SK-N-SH (cell line): Measurements from ENCODE around the gene AKAP10. TPM values are rescaled to one million over a fixed set of nuclear protein-coding genes. Genes with fewer than 3 reads are reported as not detected.

Experiments used
- CTCF ChIA-PET: fragments of 300-600, 350-600 bp; formaldehyde crosslinking; extraction: SDS; loops from one replicate; lab custom pipeline; 2021; lab: Yijun Ruan, JAX
- POLR2A ChIA-PET: fragments of 350-600 bp; sonication (Branson Sonifier 250); formaldehyde crosslinking; extraction: SDS; loops from one replicate; lab custom pipeline; 2020; ENCODE audit warnings: antibody characterized with exemption, inconsistent platforms; lab: Yijun Ruan, JAX
- DNase-seq: peaks from one replicate; pipeline ENCODE4 v3.0.0; 2012
- H2AFZ ChIP-seq: fragments of 200-600 bp; sonication (generic); 2 replicates; pipeline ENCODE4 v1.8.1; 2016; ENCODE audit warnings: antibody characterized with exemption, mild to moderate bottlenecking, low read depth
- H3F3A ChIP-seq: fragments of 200-600 bp; sonication (generic); replicated peaks from 2 replicates; pipeline ENCODE3; 2016; ENCODE audit warnings: antibody characterized with exemption, mild to moderate bottlenecking; ENCODE audit not compliant: insufficient read depth
- H3K27ac ChIP-seq, 2 experiments: fragments of 200-500 bp in 1 of 2; fragments of 200-600 bp in 1 of 2; sonication (Bioruptor generic) in 1 of 2; sonication (generic), shearing (Covaris generic) in 1 of 2; 2 replicates each; pipeline versions ENCODE4 v1.5.1 to v1.6.1; 2014 to 2016; ENCODE audit warnings: low read depth in 2 of 2, inconsistent platforms in 1 of 2, low read length in 1 of 2, mild to moderate bottlenecking in 1 of 2, mixed read lengths in 1 of 2
- H3K27me3 ChIP-seq: fragments of 200-600 bp; sonication (generic), shearing (Covaris generic); 2 replicates; pipeline ENCODE4 v1.6.1; 2016; ENCODE audit warnings: mixed run types; ENCODE audit not compliant: insufficient read depth
- H3K36me3 ChIP-seq, 2 experiments: fragments of 200-500 bp in 1 of 2; fragments of 200-600 bp in 1 of 2; sonication (Bioruptor generic) in 1 of 2; sonication (generic) in 1 of 2; replicated peaks in 1 of 2; 2 replicates each; pipeline versions ENCODE3 to v1.5.1; 2014 to 2016; ENCODE audit warnings: low read length in 1 of 2, mild to moderate bottlenecking in 1 of 2; ENCODE audit not compliant: insufficient read depth in 2 of 2, control insufficient read depth in 1 of 2
- H3K4me1 ChIP-seq, 2 experiments: fragments of 200-500 bp in 1 of 2; fragments of 200-600 bp in 1 of 2; sonication (Bioruptor generic) in 1 of 2; sonication (generic), shearing (Covaris generic) in 1 of 2; 2 replicates each; pipeline versions ENCODE4 v1.5.1 to v1.6.1; 2014 to 2016; ENCODE audit warnings: low read depth in 1 of 2, low read length in 1 of 2, mixed run types in 1 of 2; ENCODE audit not compliant: insufficient read depth in 2 of 2, control insufficient read depth in 1 of 2
- H3K4me2 ChIP-seq: fragments of 200-600 bp; sonication (generic), shearing (Covaris generic); 2 replicates; pipeline ENCODE4 v1.6.1; 2017; ENCODE audit warnings: mixed run types
- H3K4me3 ChIP-seq, 2 experiments: fragments of 200-500 bp in 1 of 2; fragments of 200-600 bp in 1 of 2; sonication (Bioruptor generic) in 1 of 2; sonication (generic), shearing (Covaris generic) in 1 of 2; 2 replicates each; pipeline versions ENCODE4 v1.5.1 to v1.8.1; 2014 to 2016; ENCODE audit warnings: low read depth in 2 of 2, inconsistent platforms in 1 of 2, low read length in 1 of 2, mild to moderate bottlenecking in 1 of 2, mixed read lengths in 1 of 2, moderate library complexity in 1 of 2
- H3K79me2 ChIP-seq: fragments of 200-600 bp; sonication (generic); 2 replicates; pipeline ENCODE4 v1.8.1; 2017; ENCODE audit warnings: mild to moderate bottlenecking; ENCODE audit not compliant: insufficient read depth
- H3K9ac ChIP-seq: fragments of 200-600 bp; sonication (generic); 2 replicates; pipeline ENCODE4 v1.6.1; 2017; ENCODE audit warnings: mixed run types
- H3K9me2 ChIP-seq: fragments of 200-600 bp; sonication (generic); 2 replicates; pipeline ENCODE4 v1.6.1; 2017; ENCODE audit warnings: mixed run types
- H3K9me3 ChIP-seq: fragments of 200-600 bp; sonication (generic); 2 replicates; pipeline ENCODE4 v1.6.1; 2017; ENCODE audit warnings: mixed run types, mild to moderate bottlenecking, moderate library complexity
- H4K20me1 ChIP-seq: fragments of 200-600 bp; sonication (generic); 2 replicates; pipeline ENCODE4 v1.6.1; 2017; ENCODE audit warnings: mild to moderate bottlenecking, mixed run types; ENCODE audit not compliant: insufficient read depth
- MEF2A ChIP-seq: IDR thresholded peaks from 2 replicates; pipeline ENCODE4 v1.4.0; 2012; ENCODE audit warnings: low read depth, borderline replicate concordance
- RAD21 ChIP-seq: IDR thresholded peaks from 2 replicates; pipeline ENCODE4 v1.6.1; 2012; ENCODE audit warnings: mild to moderate bottlenecking, low read length
- RCOR1 ChIP-seq: fragments of 150-350 bp; IDR thresholded peaks from 2 replicates; pipeline ENCODE4 v1.6.1; 2017; ENCODE audit warnings: antibody characterized with exemption, low read length
- RFX5 ChIP-seq: IDR thresholded peaks from 2 replicates; pipeline ENCODE4 v1.6.1; 2012; ENCODE audit warnings: mild to moderate bottlenecking, improper control_type of control experiment, low read length
- SMC3 ChIP-seq: IDR thresholded peaks from 2 replicates; pipeline ENCODE4 v1.6.1; 2012; ENCODE audit warnings: low read depth, low read length, improper control_type of control experiment
- TCF12 ChIP-seq: IDR thresholded peaks from 2 replicates; pipeline ENCODE4 v1.4.0; 2012
- WGBS: methylation state at CpG from one replicate; pipeline ENCODE4 v1.1.6; 2017; ENCODE audit warnings: low lambda C conversion rate; 5-methylcytosine and 5-hydroxymethylcytosine counted together
- polyA plus RNA-seq, 3 experiments: library from polyadenylated mRNA; depleted of rRNA; stranded (reverse); fragments of >200 nt; gene quantifications; 2 replicates each; pipeline ENCODE4 v1.2.3, GENCODE V29; 2012
- TF ChIP-seq, protein P1 (sequence below): IDR thresholded peaks from 2 replicates; pipeline ENCODE4 v1.6.1; 2012; ENCODE audit warnings: mild to moderate bottlenecking, low read depth, low read length, moderate library complexity
- TF ChIP-seq, protein P2 (sequence below): fragments of 200-600 bp; sonication (generic); IDR thresholded peaks from 2 replicates; pipeline ENCODE4 v1.6.1; 2017; ENCODE audit warnings: antibody characterized with exemption, mild to moderate bottlenecking, moderate library complexity

The AKAP10 gene
- polyA plus RNA-seq, 1 of the 3 experiments (the other 2 are of a cell fraction) = 12.7 TPM

DNA sequence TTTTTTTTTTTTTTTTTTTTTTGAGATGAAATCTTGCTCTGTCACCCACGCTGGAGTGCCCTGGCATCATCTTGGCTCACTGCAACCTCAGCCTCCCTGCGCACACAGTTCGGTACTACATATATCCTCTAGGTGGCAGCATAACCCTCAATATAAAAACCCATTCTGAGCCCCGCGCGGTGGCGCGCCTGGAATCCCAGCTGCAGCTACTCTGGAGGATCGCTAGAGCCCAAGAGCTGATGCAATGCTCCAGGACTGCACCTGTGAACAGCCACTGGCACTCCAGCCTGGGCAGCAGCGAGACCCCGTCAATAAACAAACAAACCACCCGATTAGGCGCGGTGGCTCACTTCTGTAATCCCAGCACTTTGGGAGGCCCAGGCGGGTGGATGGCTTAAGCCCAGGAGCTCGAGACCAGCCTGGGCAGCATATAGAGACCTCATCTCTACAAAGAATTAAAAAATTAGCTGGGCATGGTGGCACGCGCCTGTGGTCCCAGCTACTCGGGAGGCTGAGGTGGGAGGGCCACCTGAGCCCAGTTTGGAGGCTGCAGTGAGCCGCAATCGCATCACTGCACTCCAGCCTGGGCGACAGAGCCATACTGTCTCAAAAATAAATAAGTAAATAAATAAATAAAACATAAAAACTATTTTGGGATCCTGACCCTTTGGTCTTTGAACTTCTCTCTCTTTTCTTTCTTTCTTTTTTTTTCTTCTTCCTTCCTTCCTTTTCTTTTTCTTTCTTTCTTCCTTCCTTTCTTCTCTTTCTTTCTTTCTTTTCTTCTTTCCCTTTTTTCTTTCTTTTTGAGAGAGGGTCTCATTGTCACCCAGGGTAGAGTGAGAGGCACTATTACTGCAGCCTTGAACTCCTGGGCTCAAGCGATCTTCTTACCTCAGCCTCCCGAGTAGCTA lies 15.4 kb upstream of the AKAP10 start:
- Histone ChIP-seq H3K9me2 (no peaks in the 10 kb centered on the region), H3K4me1 (no peaks in the 10 kb centered on the region), H4K20me1 (no peaks in the 10 kb centered on the region), H3F3A (no peaks in the 10 kb centered on the region), H3K9ac (no peak overlapping the region), H3K4me2 (peak overlapping the region; percentile 60), H3K27me3 (no peaks in the 10 kb centered on the region), H3K36me3 (no peaks in the 10 kb centered on the region), H3K27ac (no peak overlapping the region), H3K4me3 (peak overlapping the region; percentile 9 to 40; a peak in 1 of 4 replicates), H3K79me2 (no peaks in the 10 kb centered on the region), H2AFZ (peak overlapping the region; percentile 64; the same call in 1 of the 2 replicates), H3K9me3 (no peaks in the 10 kb centered on the region)
- WGBS = 27% methylated on average over 16 of the region's 24 CpGs
- TF ChIP-seq, protein P1, sequence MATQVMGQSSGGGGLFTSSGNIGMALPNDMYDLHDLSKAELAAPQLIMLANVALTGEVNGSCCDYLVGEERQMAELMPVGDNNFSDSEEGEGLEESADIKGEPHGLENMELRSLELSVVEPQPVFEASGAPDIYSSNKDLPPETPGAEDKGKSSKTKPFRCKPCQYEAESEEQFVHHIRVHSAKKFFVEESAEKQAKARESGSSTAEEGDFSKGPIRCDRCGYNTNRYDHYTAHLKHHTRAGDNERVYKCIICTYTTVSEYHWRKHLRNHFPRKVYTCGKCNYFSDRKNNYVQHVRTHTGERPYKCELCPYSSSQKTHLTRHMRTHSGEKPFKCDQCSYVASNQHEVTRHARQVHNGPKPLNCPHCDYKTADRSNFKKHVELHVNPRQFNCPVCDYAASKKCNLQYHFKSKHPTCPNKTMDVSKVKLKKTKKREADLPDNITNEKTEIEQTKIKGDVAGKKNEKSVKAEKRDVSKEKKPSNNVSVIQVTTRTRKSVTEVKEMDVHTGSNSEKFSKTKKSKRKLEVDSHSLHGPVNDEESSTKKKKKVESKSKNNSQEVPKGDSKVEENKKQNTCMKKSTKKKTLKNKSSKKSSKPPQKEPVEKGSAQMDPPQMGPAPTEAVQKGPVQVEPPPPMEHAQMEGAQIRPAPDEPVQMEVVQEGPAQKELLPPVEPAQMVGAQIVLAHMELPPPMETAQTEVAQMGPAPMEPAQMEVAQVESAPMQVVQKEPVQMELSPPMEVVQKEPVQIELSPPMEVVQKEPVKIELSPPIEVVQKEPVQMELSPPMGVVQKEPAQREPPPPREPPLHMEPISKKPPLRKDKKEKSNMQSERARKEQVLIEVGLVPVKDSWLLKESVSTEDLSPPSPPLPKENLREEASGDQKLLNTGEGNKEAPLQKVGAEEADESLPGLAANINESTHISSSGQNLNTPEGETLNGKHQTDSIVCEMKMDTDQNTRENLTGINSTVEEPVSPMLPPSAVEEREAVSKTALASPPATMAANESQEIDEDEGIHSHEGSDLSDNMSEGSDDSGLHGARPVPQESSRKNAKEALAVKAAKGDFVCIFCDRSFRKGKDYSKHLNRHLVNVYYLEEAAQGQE = 0 out of 2 replicates have a peak, but pooled peaks have one; percentile 35
- TF ChIP-seq RFX5 (peak; percentile 37; the same call in 1 of the 2 replicates), RAD21 (peak; percentile 93), RCOR1 (no peak), MEF2A (no peak), SMC3 (peak; percentile 77), TCF12 (peak; percentile 23; the same call in 1 of the 2 replicates)
- TF ChIP-seq, protein P2, sequence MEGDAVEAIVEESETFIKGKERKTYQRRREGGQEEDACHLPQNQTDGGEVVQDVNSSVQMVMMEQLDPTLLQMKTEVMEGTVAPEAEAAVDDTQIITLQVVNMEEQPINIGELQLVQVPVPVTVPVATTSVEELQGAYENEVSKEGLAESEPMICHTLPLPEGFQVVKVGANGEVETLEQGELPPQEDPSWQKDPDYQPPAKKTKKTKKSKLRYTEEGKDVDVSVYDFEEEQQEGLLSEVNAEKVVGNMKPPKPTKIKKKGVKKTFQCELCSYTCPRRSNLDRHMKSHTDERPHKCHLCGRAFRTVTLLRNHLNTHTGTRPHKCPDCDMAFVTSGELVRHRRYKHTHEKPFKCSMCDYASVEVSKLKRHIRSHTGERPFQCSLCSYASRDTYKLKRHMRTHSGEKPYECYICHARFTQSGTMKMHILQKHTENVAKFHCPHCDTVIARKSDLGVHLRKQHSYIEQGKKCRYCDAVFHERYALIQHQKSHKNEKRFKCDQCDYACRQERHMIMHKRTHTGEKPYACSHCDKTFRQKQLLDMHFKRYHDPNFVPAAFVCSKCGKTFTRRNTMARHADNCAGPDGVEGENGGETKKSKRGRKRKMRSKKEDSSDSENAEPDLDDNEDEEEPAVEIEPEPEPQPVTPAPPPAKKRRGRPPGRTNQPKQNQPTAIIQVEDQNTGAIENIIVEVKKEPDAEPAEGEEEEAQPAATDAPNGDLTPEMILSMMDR = peak; percentile 72
- ChIA-PET CTCF (interaction anchor here (0.5 to 6.2 kb wide), 40 partner anchors 8 to 769 kb away, joined by 3 to 67 read pairs (median 4); partner anchors contain the start of genes AKAP10 and SPECC1), POLR2A (interaction anchor here (0.7 to 1.5 kb wide), 2 partner anchors 15 to 219 kb away, joined by 3 to 7 read pairs; partner anchors contain the start of gene AKAP10)
- peak; percentile 80 for DNase-seq
